A549 (cell line): ENCODE data around the gene ANGEL2.

ENCODE experiments used
- CHD2 ChIP-seq: fragments of 150-350 bp; IDR thresholded peaks from 2 replicates; pipeline ENCODE4 v1.6.1; 2014; ENCODE audit warnings: low read length; ENCODE audit not compliant: partially characterized antibody
- ELK1 ChIP-seq: fragments of 150-350 bp; IDR thresholded peaks from 2 replicates; pipeline ENCODE4 v1.6.1; 2014; ENCODE audit warnings: low read depth, mild to moderate bottlenecking, low read length
- RNF2 ChIP-seq: fragments of 200-600 bp; sonication (generic); IDR thresholded peaks from 2 replicates; pipeline ENCODE4 v1.6.1; 2016; ENCODE audit warnings: low read depth, mild to moderate bottlenecking, antibody characterized with exemption, moderate library complexity, borderline replicate concordance
- TF ChIP-seq, protein P1 (sequence below): fragments of >200 bp; sonication (Bioruptor Twin); formaldehyde crosslinking; IDR thresholded peaks from 3 replicates; pipeline ENCODE4 v1.5.1; 2016
- TF ChIP-seq, protein P2 (sequence below): fragments of 200-600 bp; sonication (generic); IDR thresholded peaks from 2 replicates; pipeline ENCODE4 v1.6.1; 2016; ENCODE audit warnings: antibody characterized with exemption, mild to moderate bottlenecking, moderate library complexity
- TF ChIP-seq, protein P3 (sequence below): IDR thresholded peaks from 2 replicates; pipeline ENCODE4 v1.6.1; 2012

DNA sequence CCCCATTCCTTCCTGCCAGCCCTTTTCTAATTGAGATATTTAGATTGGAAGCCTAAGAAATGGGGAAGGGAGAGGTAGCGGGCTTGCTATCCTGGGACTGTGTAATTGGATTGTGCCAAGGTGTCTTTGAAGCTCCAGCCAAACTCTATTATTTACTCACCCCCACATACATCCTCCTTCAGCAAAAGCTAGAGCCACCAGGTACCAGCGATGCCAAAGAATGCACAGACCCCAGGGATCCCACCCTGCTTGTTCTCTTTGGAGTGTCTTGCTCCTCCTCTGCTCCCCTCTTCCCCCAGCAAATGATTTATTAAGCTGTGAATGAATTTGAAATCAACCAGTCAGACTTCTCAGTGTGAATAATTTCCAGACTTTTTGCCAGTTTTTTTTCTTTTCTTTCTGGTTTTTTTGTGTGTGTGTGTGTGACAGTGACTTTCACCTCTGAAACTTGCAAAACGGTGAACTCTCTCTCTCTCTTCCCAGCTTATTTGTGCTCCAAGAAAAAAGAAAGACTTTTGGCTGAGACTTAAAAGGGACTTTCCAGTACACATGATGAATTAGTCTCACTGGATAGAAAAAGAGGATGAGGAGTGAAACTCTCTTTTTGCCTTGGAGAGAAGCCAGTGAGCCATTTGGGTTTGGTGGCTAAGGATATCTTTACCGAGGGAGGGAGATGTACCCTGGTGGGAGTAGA is 63.6 kb downstream of the ANGEL2 start:
- no peak for TF ChIP-seq ELK1
- TF ChIP-seq, protein P1, sequence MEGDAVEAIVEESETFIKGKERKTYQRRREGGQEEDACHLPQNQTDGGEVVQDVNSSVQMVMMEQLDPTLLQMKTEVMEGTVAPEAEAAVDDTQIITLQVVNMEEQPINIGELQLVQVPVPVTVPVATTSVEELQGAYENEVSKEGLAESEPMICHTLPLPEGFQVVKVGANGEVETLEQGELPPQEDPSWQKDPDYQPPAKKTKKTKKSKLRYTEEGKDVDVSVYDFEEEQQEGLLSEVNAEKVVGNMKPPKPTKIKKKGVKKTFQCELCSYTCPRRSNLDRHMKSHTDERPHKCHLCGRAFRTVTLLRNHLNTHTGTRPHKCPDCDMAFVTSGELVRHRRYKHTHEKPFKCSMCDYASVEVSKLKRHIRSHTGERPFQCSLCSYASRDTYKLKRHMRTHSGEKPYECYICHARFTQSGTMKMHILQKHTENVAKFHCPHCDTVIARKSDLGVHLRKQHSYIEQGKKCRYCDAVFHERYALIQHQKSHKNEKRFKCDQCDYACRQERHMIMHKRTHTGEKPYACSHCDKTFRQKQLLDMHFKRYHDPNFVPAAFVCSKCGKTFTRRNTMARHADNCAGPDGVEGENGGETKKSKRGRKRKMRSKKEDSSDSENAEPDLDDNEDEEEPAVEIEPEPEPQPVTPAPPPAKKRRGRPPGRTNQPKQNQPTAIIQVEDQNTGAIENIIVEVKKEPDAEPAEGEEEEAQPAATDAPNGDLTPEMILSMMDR = no peak
- TF ChIP-seq, protein P2, sequence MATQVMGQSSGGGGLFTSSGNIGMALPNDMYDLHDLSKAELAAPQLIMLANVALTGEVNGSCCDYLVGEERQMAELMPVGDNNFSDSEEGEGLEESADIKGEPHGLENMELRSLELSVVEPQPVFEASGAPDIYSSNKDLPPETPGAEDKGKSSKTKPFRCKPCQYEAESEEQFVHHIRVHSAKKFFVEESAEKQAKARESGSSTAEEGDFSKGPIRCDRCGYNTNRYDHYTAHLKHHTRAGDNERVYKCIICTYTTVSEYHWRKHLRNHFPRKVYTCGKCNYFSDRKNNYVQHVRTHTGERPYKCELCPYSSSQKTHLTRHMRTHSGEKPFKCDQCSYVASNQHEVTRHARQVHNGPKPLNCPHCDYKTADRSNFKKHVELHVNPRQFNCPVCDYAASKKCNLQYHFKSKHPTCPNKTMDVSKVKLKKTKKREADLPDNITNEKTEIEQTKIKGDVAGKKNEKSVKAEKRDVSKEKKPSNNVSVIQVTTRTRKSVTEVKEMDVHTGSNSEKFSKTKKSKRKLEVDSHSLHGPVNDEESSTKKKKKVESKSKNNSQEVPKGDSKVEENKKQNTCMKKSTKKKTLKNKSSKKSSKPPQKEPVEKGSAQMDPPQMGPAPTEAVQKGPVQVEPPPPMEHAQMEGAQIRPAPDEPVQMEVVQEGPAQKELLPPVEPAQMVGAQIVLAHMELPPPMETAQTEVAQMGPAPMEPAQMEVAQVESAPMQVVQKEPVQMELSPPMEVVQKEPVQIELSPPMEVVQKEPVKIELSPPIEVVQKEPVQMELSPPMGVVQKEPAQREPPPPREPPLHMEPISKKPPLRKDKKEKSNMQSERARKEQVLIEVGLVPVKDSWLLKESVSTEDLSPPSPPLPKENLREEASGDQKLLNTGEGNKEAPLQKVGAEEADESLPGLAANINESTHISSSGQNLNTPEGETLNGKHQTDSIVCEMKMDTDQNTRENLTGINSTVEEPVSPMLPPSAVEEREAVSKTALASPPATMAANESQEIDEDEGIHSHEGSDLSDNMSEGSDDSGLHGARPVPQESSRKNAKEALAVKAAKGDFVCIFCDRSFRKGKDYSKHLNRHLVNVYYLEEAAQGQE = no peak
- TF ChIP-seq RNF2 = no peak
- no peak for TF ChIP-seq CHD2
- TF ChIP-seq, protein P3, sequence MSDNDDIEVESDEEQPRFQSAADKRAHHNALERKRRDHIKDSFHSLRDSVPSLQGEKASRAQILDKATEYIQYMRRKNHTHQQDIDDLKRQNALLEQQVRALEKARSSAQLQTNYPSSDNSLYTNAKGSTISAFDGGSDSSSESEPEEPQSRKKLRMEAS = no peak
